K562 (cell line): Measurements from ENCODE around the gene HELZ2. TPM values are rescaled to one million over a fixed set of nuclear protein-coding genes. Genes with fewer than 3 reads are reported as not detected.

Experiments
- ATF7 ChIP-seq: fragments of 450-650 bp; IDR thresholded peaks from 2 replicates; pipeline ENCODE4 v1.7.1; 2014; ENCODE audit warnings: mild to moderate bottlenecking, moderate library complexity
- ESRRB ChIP-seq: fragments of 250-450 bp; sonication (Bioruptor Pico); IDR thresholded peaks from 2 replicates; pipeline ENCODE4 v1.5.0; 2020; ENCODE audit warnings: mild to moderate bottlenecking, moderate library complexity, borderline replicate concordance
- HNRNPLL ChIP-seq: fragments of 200-400 bp; formaldehyde crosslinking; IDR thresholded peaks from 2 replicates; pipeline ENCODE4 v1.6.1; 2017; ENCODE audit warnings: low read length, low read depth, mild to moderate bottlenecking; ENCODE audit not compliant: poor library complexity, severe bottlenecking
- KDM4B ChIP-seq, 2 experiments: fragments of 450-650 bp in 1 of 2; sonication (generic) in 1 of 2; IDR thresholded peaks; 2 replicates each; pipeline ENCODE4 v1.6.1; 2016 to 2017; ENCODE audit warnings: borderline replicate concordance in 2 of 2, antibody characterized with exemption in 1 of 2, low read depth in 1 of 2, mild to moderate bottlenecking in 1 of 2
- KLF1 ChIP-seq: fragments of 450-650 bp; IDR thresholded peaks from 2 replicates; pipeline ENCODE4 v1.6.1; 2016; ENCODE audit warnings: missing genetic modification characterization, missing compliant biosample characterization
- NR2C1 ChIP-seq, 2 experiments: fragments of 450-650 bp; IDR thresholded peaks; 2 replicates each; pipeline ENCODE4 v1.6.1; 2017; ENCODE audit warnings: mild to moderate bottlenecking in 2 of 2, antibody characterized with exemption in 1 of 2, inconsistent platforms in 1 of 2, missing compliant biosample characterization in 1 of 2, missing genetic modification characterization in 1 of 2
- PHF20 ChIP-seq: fragments of 450-650 bp; IDR thresholded peaks from 2 replicates; pipeline ENCODE4 v1.6.1; 2018; ENCODE audit not compliant: partially characterized antibody
- PHF8 ChIP-seq: fragments of 200-600 bp; sonication (generic); IDR thresholded peaks from 2 replicates; pipeline ENCODE4 v1.6.1; 2012; ENCODE audit warnings: mixed run types, mild to moderate bottlenecking, inconsistent platforms, low read length, moderate library complexity, borderline replicate concordance
- RBM15 ChIP-seq: fragments of 200-400 bp; formaldehyde crosslinking; IDR thresholded peaks from 2 replicates; pipeline ENCODE4 v1.6.1; 2018; ENCODE audit warnings: mild to moderate bottlenecking, low read length, moderate library complexity; ENCODE audit not compliant: insufficient read depth
- SMAD4 ChIP-seq: fragments of 250-450 bp; sonication (Bioruptor Pico); conservative IDR thresholded peaks from 2 replicates; pipeline ENCODE4 v1.8.0; 2021; ENCODE audit warnings: inconsistent platforms, mild to moderate bottlenecking, moderate library complexity
- SP1 ChIP-seq: sonication (generic); formaldehyde crosslinking; IDR thresholded peaks from 2 replicates; pipeline ENCODE4 v1.8.1; 2022; ENCODE audit warnings: mild to moderate bottlenecking, missing genetic modification reagents
- TAF9B ChIP-seq: fragments of 450-650 bp; IDR thresholded peaks from 2 replicates; pipeline ENCODE4 v1.6.1; 2018; ENCODE audit warnings: mild to moderate bottlenecking; ENCODE audit not compliant: partially characterized antibody
- ZNF140 ChIP-seq: fragments of 250-450 bp; sonication (Bioruptor Pico); IDR thresholded peaks from 2 replicates; pipeline ENCODE4 v1.8.0; 2021; ENCODE audit warnings: moderate library complexity, mild to moderate bottlenecking, inconsistent platforms
- polyA plus RNA-seq, 8 experiments: library from polyadenylated mRNA; depleted of rRNA in 4 of 8; stranded (reverse) in 5 of 8; unstranded in 3 of 8; fragments of >200 nt; fragmentation: Nextera tagmentation in 2 of 8; fragmentation: Illumina TruSeq in 1 of 8; extraction: Ambion mirVana in 2 of 8; extraction: Trizol in 1 of 8; gene quantifications; 2 replicates each; pipeline versions ENCODE4 v1.2.1 to v1.2.3, GENCODE V29; 2011 to 2014; ENCODE audit warnings: inconsistent platforms in 1 of 8, missing spikeins in 1 of 8
- total RNA-seq, 7 experiments: library from RNA; depleted of rRNA in 6 of 7; stranded (reverse); fragments of >200 nt in 6 of 7; fragmentation: Illumina TruSeq in 2 of 7; extraction: Trizol in 2 of 7; gene quantifications; 2 replicates each; pipeline versions ENCODE4 v1.2.1 to v1.2.3, GENCODE V29; 2011 to 2021; ENCODE audit warnings: low replicate concordance in 1 of 7
- TF ChIP-seq, protein P1 (sequence below), 2 experiments: fragments of 450-650 bp; formaldehyde crosslinking in 1 of 2; IDR thresholded peaks; 2 replicates each; pipeline versions ENCODE4 v1.4.0 to v1.6.1; 2014 to 2020; ENCODE audit warnings: mild to moderate bottlenecking in 2 of 2, borderline replicate concordance in 1 of 2, low read depth in 1 of 2
- TF ChIP-seq, protein P2 (sequence below): sonication (generic); formaldehyde crosslinking; IDR thresholded peaks from 2 replicates; pipeline ENCODE4 v1.8.0; 2022; ENCODE audit warnings: mild to moderate bottlenecking, missing genetic modification reagents
- TF ChIP-seq, protein P3 (sequence below), 2 experiments: fragments of 200-800 bp in 1 of 2; sonication (Bioruptor generic) in 1 of 2; sonication (generic) in 1 of 2; formaldehyde crosslinking in 1 of 2; IDR thresholded peaks in 1 of 2; conservative IDR thresholded peaks in 1 of 2; 2 replicates each; pipeline versions ENCODE4 v1.5.0 to v1.6.1; 2016 to 2020; ENCODE audit warnings: missing compliant biosample characterization in 1 of 2, missing genetic modification characterization in 1 of 2, missing genetic modification reagents in 1 of 2

HELZ2 gene
- total and polyA plus RNA-seq, 9 of the 15 experiments (the other 6 are each of a cell fraction or from before 2014, with no cell fraction given): 0.03 to 7.8 (median 2.9) TPM; not detected in 1

DNA sequence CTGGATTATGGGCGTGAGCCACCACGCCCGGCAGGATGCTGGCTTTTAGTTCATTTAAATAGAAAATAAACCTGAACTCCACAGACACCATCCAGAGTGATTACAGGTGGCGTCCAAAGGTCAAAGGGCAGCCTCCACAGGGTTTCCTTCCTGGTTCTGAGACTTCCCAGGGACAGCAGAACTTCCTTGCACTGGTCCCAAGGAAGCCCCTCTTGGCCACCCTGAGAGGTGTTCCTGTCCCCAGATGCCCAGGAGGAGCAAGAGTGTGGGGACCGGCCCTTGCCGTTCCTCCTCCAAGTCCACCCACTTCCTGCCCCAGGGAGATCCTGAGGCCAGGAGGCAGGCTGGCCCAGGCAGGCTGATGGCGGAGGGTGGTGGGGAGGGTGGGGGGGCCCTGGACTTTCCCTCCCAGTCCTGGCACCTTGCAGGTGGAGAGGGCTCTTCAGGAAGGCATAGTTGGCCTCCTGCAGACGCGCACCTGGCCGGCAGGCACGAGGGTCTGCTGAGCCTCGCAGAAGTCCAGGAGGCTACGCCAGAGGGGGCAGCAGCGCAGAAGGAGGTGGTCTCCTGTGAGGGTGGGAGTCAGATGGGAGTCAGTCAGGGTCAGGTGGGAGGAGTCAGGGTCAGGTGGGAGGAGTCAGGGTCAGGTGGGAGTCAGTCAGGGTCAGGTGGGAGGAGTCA, 15.1 kb downstream of the HELZ2 start (continued):
- TF ChIP-seq, protein P1, sequence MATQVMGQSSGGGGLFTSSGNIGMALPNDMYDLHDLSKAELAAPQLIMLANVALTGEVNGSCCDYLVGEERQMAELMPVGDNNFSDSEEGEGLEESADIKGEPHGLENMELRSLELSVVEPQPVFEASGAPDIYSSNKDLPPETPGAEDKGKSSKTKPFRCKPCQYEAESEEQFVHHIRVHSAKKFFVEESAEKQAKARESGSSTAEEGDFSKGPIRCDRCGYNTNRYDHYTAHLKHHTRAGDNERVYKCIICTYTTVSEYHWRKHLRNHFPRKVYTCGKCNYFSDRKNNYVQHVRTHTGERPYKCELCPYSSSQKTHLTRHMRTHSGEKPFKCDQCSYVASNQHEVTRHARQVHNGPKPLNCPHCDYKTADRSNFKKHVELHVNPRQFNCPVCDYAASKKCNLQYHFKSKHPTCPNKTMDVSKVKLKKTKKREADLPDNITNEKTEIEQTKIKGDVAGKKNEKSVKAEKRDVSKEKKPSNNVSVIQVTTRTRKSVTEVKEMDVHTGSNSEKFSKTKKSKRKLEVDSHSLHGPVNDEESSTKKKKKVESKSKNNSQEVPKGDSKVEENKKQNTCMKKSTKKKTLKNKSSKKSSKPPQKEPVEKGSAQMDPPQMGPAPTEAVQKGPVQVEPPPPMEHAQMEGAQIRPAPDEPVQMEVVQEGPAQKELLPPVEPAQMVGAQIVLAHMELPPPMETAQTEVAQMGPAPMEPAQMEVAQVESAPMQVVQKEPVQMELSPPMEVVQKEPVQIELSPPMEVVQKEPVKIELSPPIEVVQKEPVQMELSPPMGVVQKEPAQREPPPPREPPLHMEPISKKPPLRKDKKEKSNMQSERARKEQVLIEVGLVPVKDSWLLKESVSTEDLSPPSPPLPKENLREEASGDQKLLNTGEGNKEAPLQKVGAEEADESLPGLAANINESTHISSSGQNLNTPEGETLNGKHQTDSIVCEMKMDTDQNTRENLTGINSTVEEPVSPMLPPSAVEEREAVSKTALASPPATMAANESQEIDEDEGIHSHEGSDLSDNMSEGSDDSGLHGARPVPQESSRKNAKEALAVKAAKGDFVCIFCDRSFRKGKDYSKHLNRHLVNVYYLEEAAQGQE (IDR thresholded peaks at IDR 0.05; ENCODE audit: borderline replicate concordance): no peak
- TF ChIP-seq, protein P1 (CRISPR knock-in tag; IDR thresholded peaks at IDR 0.05; ENCODE audit: low read depth): no peak
- TF ChIP-seq TAF9B (no peak), PHF20 (no peak), HNRNPLL (no peak), ZNF140 (CRISPR knock-in tag) (no peak), ESRRB (CRISPR knock-in tag) (no peak), PHF8 (no peak), NR2C1 (IDR thresholded peaks at IDR 0.05) (peak; percentile 51), NR2C1 (tag; IDR thresholded peaks at IDR 0.05) (0 out of 2 replicates have a peak, but pooled peaks have one; percentile 31), KDM4B (IDR thresholded peaks at IDR 0.05; ENCODE audit: borderline replicate concordance in 2 of 2, low read depth in 1 of 2) (no peak), SMAD4 (CRISPR knock-in tag) (no peak), SP1 (CRISPR knock-in tag) (peak; percentile 46; the same call in 1 of the 2 replicates), ATF7 (no peak), KLF1 (no peak), RBM15 (no peak)
- TF ChIP-seq, protein P2, sequence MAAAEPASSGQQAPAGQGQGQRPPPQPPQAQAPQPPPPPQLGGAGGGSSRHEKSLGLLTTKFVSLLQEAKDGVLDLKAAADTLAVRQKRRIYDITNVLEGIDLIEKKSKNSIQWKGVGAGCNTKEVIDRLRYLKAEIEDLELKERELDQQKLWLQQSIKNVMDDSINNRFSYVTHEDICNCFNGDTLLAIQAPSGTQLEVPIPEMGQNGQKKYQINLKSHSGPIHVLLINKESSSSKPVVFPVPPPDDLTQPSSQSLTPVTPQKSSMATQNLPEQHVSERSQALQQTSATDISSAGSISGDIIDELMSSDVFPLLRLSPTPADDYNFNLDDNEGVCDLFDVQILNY (CRISPR knock-in tag): no peak
- TF ChIP-seq, protein P3, sequence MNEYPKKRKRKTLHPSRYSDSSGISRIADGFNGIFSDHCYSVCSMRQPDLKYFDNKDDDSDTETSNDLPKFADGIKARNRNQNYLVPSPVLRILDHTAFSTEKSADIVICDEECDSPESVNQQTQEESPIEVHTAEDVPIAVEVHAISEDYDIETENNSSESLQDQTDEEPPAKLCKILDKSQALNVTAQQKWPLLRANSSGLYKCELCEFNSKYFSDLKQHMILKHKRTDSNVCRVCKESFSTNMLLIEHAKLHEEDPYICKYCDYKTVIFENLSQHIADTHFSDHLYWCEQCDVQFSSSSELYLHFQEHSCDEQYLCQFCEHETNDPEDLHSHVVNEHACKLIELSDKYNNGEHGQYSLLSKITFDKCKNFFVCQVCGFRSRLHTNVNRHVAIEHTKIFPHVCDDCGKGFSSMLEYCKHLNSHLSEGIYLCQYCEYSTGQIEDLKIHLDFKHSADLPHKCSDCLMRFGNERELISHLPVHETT (CRISPR knock-in tag; conservative IDR thresholded peaks at IDR 0.05 in 1 of 2, IDR thresholded peaks at IDR 0.05 in 1 of 2): no peak
